HG02610 (cell line): ENCODE measurements around the gene DPEP2NB.

Experiments used
- ATAC-seq: cut with Tn5 transposase; IDR thresholded peaks from one replicate; pipeline ENCODE4 v1.9.1; 2021; ENCODE audit warnings: mild to moderate bottlenecking, moderate library complexity; ENCODE audit not compliant: unreplicated experiment

The DPEP2NB gene

DNA sequence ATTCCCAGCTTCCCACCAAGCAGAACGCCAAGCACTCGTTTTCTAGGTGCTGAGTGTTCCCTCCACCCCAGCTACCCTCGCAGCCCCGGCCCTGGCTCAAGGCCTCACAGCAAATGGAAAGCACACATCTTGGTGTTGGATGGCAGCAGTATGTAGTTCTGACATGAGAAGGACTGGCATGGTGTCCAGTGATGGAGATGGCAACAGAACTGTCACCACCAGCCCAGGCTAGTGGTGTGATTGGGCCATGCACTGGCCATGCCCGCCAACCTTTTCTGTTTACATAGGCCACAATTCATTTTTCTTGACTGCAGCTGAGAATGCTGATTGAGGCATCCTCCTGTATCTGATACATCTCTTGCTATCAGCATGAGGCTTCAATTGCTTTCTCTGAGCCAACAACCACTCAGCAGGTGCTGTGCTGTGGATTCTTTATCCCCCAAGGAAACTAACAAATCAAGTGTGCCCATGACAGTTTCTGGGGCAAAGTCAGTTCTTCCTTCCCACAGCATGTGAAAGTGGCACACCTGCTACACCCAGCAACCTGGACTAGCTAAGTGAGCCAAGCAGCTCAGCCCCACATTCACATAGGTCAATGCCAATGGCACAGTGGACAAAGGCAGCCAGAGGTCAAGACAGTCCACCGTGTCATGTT, 51.1 kb downstream of the DPEP2NB start:
- no peak for ATAC-seq

DNA sequence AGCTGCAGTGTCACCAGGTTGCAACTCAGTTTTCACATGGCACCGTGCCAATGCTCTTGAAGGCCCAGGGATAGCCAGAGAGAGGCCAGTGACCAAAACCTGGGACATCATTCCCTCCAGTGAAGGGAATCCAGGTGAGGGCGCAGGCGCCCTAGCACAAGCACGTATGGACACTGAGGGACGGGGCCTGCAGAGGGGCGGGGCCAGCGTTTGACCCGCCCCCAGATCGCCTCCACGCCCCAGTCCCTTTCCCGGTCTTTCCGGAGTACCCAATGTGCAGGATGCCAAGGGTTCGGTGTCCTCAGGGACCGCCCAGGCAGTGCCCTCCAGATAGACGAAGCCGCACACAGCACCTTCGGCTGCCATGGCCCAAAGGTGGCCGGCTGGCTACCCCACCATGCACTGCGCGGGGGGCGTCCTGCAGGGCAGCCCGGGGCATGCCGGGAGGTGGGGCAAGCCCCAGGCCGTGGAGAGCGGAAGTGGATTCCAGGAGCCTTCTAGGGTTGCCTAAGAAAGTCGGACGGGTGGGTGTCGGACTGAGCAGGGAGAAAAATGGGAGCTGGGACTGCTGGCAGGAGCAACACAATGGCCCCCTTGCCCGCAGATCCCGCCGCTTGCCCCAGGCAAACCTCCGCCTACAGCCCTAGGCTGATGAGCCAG, 51.9 kb downstream of the DPEP2NB start:
- no peak for ATAC-seq
